GM18508 (cell line): ENCODE measurements around the gene GAB4.
"Not testable (repeated sequence)": the region's sequence is repeated elsewhere in the genome, so short reads cannot be mapped to it uniquely, and the experiment has no call there.

Experiments used
- ATAC-seq: cut with Tn5 transposase; IDR thresholded peaks from one replicate; pipeline ENCODE4 v1.9.1; 2021; ENCODE audit warnings: moderate number of reproducible peaks; ENCODE audit not compliant: insufficient read depth, unreplicated experiment

Gene GAB4

GRCh38 chr22:16917144-16918003 is 90.6 kb downstream of the GAB4 start:
- ATAC-seq: no peak

- no peak for ATAC-seq
Observed at GRCh38 chr22:16915701-16916100, 92.3 kb downstream of the GAB4 start.

GRCh38 chr22:16914911-16915310 is 93.1 kb downstream of the GAB4 start:
- not testable (repeated sequence) for ATAC-seq

GRCh38 chr22:16914006-16914405 is 94.0 kb downstream of the GAB4 start:
- no peak for ATAC-seq

- ATAC-seq: no peak
Observed at GRCh38 chr22:16912281-16912680, 95.7 kb downstream of the GAB4 start.
